ENCODE measurements around the gene PANX1.

Gene PANX1

GRCh38 chr11:94129512-94130297, 1.1 kb downstream of the PANX1 start:
- H3K27ac ChIP-seq: peak overlapping the region; percentile 94
- TF ChIP-seq ZFX (IDR thresholded peaks at IDR 0.05): no peak
- TF ChIP-seq, protein P1, sequence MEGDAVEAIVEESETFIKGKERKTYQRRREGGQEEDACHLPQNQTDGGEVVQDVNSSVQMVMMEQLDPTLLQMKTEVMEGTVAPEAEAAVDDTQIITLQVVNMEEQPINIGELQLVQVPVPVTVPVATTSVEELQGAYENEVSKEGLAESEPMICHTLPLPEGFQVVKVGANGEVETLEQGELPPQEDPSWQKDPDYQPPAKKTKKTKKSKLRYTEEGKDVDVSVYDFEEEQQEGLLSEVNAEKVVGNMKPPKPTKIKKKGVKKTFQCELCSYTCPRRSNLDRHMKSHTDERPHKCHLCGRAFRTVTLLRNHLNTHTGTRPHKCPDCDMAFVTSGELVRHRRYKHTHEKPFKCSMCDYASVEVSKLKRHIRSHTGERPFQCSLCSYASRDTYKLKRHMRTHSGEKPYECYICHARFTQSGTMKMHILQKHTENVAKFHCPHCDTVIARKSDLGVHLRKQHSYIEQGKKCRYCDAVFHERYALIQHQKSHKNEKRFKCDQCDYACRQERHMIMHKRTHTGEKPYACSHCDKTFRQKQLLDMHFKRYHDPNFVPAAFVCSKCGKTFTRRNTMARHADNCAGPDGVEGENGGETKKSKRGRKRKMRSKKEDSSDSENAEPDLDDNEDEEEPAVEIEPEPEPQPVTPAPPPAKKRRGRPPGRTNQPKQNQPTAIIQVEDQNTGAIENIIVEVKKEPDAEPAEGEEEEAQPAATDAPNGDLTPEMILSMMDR (conservative IDR thresholded peaks at IDR 0.05): no peak

GRCh38 chr11:94130298-94131046, 1.8 kb downstream of the PANX1 start:
- TF ChIP-seq, protein P1 (conservative IDR thresholded peaks at IDR 0.05): no peak
- TF ChIP-seq ZFX (IDR thresholded peaks at IDR 0.05): no peak; the same call in 1 of the 2 replicates
- H3K27ac ChIP-seq: no peak overlapping the region

DNA sequence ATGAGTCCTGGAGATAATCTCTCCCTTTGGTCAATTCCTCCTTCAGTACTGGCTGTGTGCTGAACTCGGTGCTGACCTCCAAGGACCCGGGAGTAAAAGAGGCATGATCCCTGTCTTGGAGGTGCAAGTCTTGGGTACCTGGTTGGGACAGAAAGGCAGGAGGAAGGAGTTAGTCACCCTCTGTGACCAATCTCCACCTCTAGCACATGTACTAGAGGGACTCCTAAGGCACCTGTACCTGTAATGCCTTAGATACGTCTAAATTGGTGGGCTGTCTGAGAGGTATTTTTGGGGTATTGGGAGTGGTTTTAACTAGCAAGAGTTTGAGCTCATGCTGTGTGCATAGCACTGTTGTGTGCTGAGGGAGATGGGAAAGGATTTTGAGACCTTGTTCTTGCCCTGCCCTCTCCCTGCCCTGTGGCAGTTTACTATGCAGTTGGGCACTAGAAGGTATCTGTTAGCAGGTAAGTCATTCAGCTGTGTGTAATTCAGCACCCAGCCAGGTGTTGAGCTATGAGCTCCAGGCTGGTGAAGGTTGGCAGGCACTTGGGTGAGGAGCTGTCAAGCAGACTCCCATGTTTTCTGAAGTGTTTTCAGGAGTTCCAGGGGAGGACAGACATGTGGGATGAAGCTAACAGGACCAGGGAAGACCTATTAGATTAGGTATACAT, 2.5 kb downstream of the PANX1 start:
- TF ChIP-seq, protein P1 (conservative IDR thresholded peaks at IDR 0.05): no peak
- TF ChIP-seq ZFX (IDR thresholded peaks at IDR 0.05): no peak; the same call in 1 of the 2 replicates
- no peak overlapping the region for H3K27ac ChIP-seq

GRCh38 chr11:94131718-94132115, 3.1 kb downstream of the PANX1 start:
- TF ChIP-seq, protein P1 (conservative IDR thresholded peaks at IDR 0.05): no peak
- no peak for TF ChIP-seq ZFX (IDR thresholded peaks at IDR 0.05)
- no peak overlapping the region for H3K27ac ChIP-seq

DNA sequence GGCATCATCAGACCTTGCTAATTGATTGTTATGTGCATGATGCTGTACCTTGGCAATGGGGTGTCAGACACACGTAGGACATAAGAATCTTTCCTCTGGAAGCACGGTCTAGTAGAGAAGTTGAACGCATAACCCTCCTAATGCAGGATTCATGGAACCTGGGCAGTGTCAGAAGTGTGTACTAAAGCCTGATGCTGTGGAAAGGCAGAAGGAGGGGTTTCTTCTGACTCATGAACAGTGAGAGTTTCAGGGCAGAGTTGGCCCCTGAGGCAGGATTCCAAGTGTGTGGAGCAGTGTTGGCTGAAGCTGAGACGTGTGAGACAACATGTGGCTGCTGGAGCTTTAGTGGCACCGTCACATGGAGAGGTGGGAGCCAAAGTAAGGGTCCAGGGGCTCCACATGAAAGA, 3.5 kb downstream of the PANX1 start:
- no peak overlapping the region for H3K27ac ChIP-seq
- TF ChIP-seq, protein P1 (conservative IDR thresholded peaks at IDR 0.05): no peak
- TF ChIP-seq ZFX (IDR thresholded peaks at IDR 0.05): no peak

DNA sequence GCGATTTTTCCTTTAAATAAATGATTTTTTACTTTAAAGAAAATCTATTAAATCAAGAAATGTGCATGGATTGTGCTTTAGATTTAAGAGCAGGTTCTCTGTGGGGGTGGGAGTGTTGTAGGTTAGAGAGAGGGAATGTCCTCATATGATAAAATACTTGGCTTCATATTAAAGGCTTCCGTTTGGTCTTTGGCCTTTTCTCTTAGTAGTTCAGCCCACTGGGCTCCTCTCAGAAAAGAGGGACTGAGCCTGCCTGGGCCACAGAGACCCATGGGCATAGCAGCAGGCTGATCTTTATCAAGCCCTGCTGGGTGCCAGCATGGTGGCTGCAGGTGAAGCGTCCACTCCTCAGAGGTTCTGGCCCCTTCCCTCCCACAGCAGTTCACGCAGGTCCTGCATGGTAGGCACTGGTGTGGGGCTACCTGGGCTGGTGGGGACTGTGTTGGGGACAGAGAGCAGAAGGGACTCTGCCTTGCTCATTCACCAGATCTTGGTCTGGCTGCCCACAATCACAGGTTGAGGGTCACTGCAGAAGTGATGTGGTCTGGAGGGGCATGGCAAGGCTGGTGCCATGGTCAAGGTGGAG, 4.3 kb downstream of the PANX1 start:
- H3K27ac ChIP-seq: no peak overlapping the region
- TF ChIP-seq ZFX (IDR thresholded peaks at IDR 0.05): no peak
- TF ChIP-seq, protein P1 (conservative IDR thresholded peaks at IDR 0.05): no peak
